ENCODE measurements around the gene HEXD.

HEXD gene

GRCh38 chr17:82384730-82385481 is 33.2 kb upstream of the HEXD start:
- DNase-seq (ENCODE audit: low read depth) = no peak
- TF ChIP-seq CTCF (IDR thresholded peaks at IDR 0.05; ENCODE audit: insufficient read depth, low read depth, low read length, missing control alignments) = no peak
- H3K4me3 ChIP-seq (ENCODE audit: low read depth, low read length) = no peak overlapping the region

- no peak for TF ChIP-seq CTCF (IDR thresholded peaks at IDR 0.05; ENCODE audit: insufficient read depth, low read depth, low read length, missing control alignments)
- H3K4me3 ChIP-seq (ENCODE audit: low read depth, low read length) = no peak overlapping the region
- no peak for DNase-seq (ENCODE audit: low read depth)
Observed at GRCh38 chr17:82385559-82386254, 32.4 kb upstream of the HEXD start.

DNA sequence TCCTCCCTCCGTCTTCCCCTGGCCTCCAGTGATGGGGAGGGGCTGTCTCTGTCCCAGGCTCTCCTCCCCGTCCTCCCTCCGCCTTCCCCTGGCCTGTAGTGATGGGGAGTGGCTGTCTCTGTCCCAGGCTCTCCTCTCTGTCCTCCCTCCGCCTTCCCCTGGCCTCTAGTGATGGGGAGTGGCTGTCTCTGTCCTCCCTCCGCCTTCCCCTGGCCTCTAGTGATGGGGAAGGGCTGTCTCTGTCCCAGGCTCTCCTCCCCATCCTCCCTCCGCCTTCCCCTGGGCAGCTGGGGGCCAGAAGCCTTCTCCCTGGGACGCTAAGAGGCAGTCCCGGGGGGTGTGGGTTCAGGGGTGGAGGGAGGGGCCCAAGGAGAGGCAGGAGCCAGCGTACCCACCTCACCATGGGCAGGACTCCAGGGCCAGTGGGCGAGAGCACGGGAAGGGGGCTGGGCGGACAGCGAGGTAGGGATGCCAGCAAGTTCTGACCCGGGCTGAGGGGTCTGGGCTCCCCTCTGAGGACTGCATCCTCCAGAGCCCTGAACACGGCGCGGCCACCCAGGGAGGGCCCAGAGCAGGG is 31.8 kb upstream of the HEXD start:
- no peak for DNase-seq (ENCODE audit: low read depth)
- no peak for TF ChIP-seq CTCF (IDR thresholded peaks at IDR 0.05; ENCODE audit: insufficient read depth, low read depth, low read length, missing control alignments)
- H3K4me3 ChIP-seq (ENCODE audit: low read depth, low read length) = no peak overlapping the region

DNA sequence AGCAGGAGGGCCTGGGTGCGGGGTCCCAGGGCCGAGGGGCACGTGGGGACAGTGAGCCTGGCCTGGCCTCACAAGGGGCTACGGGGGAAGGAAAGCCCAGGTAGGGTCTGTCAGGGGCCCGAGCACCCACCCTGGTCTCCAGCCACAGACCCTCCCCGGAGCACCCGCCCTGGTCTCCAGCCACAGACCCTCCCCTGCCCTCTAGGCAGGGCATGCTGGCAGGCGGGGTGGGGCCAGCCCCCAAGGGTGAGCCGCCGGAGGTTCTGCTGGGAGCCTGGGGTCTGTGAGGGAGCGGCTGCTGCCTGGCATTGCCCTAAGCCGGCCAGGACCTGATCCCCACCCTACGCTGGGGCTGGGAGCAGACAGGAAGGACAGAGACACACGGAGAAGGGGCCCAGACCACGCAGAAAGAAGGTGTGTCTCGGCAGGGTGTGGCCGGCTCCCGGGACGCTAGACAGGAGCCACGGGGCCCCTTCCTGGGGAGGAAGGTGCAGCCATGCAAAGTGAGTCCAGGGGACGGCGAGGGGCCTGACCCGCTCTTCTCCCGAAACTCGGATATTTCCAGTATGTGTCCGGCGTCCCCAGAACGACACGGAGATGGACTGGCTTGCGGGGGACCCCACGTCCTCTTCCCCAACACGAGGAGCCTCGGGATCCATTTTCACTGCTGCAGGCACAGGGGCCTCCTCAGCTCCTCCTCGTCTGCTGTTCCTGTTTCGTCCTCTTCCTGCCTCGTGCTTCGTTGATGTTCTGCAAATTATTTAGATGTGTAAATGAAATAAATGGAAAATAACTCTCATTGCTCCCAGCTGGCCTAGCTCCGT is 31.1 kb upstream of the HEXD start:
- no peak overlapping the region for H3K4me3 ChIP-seq (ENCODE audit: low read depth, low read length)
- DNase-seq (ENCODE audit: low read depth) = no peak
- no peak for TF ChIP-seq CTCF (IDR thresholded peaks at IDR 0.05; ENCODE audit: insufficient read depth, low read depth, low read length, missing control alignments)

DNA sequence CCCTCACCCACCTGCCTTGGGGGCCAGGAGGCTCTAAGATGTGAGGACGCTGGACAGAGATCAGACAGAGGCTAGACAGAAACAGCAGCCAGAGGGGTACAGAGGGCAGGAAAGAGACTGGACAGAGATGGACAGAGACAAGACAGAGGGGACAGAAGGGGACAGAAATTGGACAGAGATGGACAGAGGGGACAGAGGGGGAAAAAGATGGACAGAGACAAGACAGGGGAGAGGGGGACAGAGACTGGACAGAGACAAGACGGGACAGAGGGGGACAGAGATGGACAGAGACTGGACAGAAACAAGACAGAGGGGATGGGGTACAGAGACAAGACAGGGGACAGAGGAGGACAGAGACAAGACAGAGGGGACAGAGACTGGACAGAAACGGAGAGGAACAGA is 30.4 kb upstream of the HEXD start:
- TF ChIP-seq CTCF (IDR thresholded peaks at IDR 0.05; ENCODE audit: insufficient read depth, low read depth, low read length, missing control alignments) = no peak
- no peak for DNase-seq (ENCODE audit: low read depth)
- no peak overlapping the region for H3K4me3 ChIP-seq (ENCODE audit: low read depth, low read length)

GRCh38 chr17:82388223-82388921 is 29.8 kb upstream of the HEXD start:
- no peak for TF ChIP-seq CTCF (IDR thresholded peaks at IDR 0.05; ENCODE audit: insufficient read depth, low read depth, low read length, missing control alignments)
- no peak for DNase-seq (ENCODE audit: low read depth)
- H3K4me3 ChIP-seq (ENCODE audit: low read depth, low read length) = no peak overlapping the region

All from GM12865 (cell line).